GM18505 (cell line): ENCODE measurements around the gene GAST.
"Not testable (repeated sequence)": the region's sequence is repeated elsewhere in the genome, so short reads cannot be mapped to it uniquely, and the experiment has no call there.

Experiments used
- ATAC-seq: cut with Tn5 transposase; IDR thresholded peaks from one replicate; pipeline ENCODE4 v1.9.1; 2021; ENCODE audit not compliant: unreplicated experiment
- POLR2A ChIP-seq: IDR thresholded peaks from 4 replicates; pipeline ENCODE4 v1.6.1; 2011; ENCODE audit warnings: borderline replicate concordance; ENCODE audit not compliant: insufficient read depth, insufficient read length; ENCODE audit errors: extremely low read depth

The GAST gene

DNA sequence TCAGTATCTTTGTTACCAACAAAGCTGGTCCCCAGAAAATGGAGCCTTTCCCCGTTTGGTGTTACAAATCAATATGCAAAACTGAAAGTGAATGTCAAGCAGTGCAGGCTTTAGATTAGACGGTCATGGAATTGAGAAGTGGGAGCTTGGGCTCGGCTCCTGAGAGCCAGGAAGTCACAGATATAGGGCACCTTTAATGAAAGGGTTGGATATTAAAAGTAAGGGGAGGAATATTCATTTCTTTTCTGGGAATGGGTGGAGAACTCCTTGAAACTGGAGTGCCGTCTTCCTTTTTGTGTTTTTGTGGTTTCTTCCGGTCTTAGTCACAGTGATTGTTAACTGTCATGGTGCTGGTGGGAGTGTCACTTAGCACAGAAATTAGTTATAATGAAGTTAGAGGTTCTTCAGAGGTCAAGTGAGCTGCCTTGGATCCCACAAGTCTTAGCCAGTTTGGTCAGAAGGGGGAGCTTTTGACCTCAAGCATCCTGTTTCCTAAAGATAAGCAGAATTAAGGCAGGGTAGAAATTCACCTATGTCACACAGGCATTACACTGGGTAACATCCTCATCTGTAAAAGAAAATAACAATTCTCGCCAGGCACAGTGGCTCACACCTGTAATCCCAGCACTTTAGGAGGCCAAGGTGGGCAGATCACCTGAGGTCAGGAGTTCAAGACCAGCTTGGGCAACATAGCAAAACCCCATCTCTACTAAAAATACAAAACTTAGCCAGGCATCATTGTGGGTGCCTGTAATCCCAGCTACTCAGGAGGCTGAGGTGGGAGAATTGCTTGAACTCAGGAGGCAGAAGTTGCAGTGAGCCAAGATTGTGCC lies 33.0 kb upstream of the GAST start:
- ATAC-seq: peak; percentile 64
- TF ChIP-seq POLR2A: no peak

DNA sequence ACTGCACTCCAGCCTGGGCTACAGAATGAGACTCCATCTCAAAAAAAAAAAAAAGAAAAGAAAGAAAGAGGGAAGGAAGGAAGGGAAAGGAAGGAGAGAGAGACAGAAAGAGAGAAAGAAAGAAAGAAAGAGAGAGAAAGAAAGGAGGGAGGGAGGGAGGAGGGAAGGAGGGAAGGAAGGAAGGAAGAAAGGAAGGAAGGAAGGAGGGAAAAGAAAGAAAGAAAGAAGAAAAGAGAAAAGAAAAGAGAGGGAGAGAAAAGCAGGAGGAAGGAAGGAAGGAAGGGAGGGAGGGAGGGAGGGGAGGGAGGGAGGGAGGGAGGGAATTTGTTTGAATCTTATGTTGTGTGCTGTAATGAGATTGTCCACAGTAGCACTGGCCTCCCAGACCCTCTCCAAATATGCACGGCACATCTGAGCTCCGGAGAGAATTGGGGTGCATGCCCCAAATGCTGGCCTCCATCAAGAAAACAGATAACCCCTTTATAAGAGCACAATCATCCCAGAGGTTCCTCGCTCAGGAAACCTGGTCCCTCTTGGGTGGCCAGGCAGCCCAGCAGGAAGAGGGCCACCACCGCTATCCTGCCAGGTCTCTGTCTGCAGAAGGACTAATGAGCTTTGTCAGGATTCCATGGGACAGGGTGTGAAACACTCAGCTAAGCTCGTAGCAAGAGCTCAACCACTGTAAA lies 32.2 kb upstream of the GAST start:
- no peak for TF ChIP-seq POLR2A
- ATAC-seq: no peak

DNA sequence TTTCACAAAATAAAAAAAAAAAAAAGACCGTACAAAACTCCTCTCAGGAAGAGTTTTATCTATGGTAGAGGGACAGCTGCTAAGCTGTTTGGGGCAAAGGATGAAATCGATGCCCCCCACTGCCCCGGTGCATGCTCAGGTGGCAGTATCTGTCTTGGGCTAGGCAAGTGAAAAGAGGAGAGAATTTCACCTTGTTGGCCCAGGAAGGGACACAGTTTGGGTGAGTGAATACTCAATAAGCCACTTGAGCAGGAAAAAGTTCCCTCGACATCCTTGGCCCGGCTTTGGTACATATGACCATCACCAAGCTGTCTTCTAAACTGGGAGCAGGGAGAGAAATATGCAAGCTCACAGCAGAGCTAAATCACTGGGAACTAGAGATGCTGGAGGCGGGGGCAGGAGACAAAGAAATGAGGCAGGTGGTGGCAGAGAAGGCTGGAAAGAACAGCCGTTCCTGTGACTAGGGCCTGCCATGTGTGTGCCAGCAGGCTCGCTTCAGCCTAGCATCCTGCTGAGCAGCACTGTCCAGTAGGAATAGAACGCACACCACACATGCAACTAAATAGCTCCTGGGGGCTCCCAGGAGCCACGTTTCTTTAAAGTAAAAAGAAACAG lies 31.6 kb upstream of the GAST start:
- TF ChIP-seq POLR2A: no peak

DNA sequence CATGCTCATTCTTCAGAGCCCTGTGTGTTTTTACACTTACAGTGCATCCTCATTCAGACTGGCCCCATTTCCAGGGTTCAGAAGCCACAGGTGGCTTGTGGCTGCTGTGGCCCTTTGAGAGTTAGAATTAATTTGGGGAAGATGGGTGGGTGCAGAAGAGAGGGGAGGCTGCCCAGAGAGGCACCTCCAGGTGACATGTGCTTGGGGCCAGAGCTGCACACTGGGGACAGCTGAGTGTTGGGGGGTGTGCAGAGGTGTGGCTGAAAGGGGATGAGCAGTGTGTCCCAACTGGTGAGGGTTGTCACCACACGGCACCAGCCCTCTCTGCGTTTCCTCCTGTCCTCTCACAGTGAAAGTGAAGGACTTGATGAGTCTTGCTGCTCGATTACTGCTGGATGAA lies 30.4 kb upstream of the GAST start:
- no peak for ATAC-seq
- no peak for TF ChIP-seq POLR2A

More for the DNA sequence above, 31.6 kb upstream of the GAST start:
- ATAC-seq: no peak

DNA sequence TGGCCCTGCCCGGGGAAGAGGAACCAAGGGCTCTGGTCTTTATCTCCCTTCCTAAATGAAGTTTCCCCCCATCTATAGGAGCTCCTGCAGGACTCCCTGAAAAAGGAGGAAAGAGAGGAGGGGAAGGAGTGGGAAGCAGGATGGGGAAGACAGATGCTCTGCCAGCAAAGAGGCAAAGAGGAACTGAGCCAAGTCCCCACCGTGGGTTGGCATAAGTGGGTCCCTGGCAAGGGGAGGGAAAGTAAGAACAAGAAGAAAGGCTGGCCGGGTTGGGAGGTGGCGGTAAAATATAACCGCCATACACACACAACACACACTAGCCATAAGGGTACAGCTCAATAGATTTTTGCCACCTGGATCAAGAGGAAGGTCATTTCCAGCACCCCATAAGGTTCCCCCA lies 29.5 kb upstream of the GAST start:
- no peak for ATAC-seq
- TF ChIP-seq POLR2A: no peak

DNA sequence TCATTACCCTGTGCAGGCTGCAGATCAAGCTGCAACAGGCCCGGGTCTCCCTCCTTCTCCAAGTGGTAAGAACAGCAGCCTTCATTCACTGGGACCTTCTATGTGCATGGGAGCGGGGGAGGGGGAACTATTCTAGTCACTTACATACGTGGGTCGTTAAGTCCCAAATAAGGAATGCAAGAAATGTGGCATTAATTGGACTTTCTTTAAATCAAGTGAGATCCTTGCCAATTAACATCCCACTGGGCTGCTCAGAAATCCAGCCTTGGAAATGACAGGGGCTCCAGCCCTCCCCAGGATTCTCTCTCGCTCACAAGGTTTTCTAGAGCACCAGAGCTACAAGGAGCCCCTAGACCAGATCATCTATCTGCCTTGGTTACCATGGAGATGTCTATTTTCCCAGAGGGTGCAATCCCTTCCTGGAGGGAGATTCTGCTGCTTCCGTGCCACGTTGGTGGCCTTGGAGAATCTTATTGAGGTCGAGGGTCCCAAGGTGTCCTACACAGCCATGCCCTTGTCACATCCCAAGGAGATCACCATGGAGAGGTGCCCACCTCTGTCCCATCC lies 28.6 kb upstream of the GAST start:
- no peak for TF ChIP-seq POLR2A
- ATAC-seq: no peak

- ATAC-seq: no peak
- no peak for TF ChIP-seq POLR2A
Observed at GRCh38 chr17:41684035-41684434, 28.1 kb upstream of the GAST start.

DNA sequence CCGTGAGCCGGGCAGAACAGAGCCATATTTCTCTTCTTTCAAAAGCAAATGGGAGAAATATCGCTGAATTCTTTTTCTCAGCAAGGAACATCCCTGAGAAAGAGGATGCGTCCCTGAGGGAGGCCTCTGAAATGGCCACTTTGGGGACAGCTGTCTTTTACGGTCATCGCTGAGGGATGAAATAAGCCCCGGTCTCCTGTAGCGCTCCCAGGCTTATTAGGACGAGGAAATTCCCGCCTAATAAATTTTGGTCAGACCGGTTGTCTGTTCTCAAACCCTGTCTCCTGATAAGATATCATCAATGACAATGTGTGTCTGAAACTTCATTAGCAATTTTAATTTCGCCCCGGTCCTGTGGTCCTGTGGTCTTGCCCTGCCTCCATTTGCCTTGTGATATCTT lies 26.4 kb upstream of the GAST start:
- not testable (repeated sequence) for ATAC-seq

DNA sequence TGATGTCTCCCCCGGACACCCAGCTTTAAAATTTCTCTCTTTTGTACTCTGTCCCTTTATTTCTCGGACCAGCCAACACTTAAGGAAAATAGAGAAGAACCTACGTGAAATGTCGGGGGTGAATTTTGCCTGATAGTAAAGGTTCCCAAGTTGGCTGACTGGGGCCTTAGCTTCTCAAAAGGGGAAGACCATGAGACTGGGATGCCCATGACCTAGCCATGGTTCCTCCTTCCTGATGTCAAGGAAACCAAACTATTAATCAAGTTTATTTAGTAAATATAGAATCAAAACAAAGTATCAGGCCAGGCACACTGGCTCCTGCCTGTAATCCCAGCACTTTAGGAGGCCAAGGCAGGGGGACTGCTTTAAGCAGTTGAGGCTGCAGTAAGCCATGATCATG lies 25.9 kb upstream of the GAST start:
- no peak for ATAC-seq
- TF ChIP-seq POLR2A: no peak

GRCh38 chr17:41687828-41688640 lies 24.1 kb upstream of the GAST start:
- ATAC-seq: no peak
- TF ChIP-seq POLR2A: no peak

- peak; percentile 70 for ATAC-seq
Observed at GRCh38 chr17:41688641-41689496, 23.3 kb upstream of the GAST start, which contains the start of gene EIF1. Gene EIF1 (plus strand): TSS chr17:41688885. CDS start chr17:41689039, 154 bp downstream.

GRCh38 chr17:41689497-41690299 lies 22.4 kb upstream of the GAST start:
- no peak for TF ChIP-seq POLR2A
- ATAC-seq: no peak

More at GRCh38 chr17:41688641-41689496, 23.3 kb upstream of the GAST start, which contains the start of gene EIF1:
- peak; percentile 100 for TF ChIP-seq POLR2A

GRCh38 chr17:41690497-41690896 lies 21.6 kb upstream of the GAST start:
- ATAC-seq: no peak

More at GRCh38 chr17:41690497-41690896, 21.6 kb upstream of the GAST start:
- TF ChIP-seq POLR2A: no peak
